ENCODE results near the gene CDKAL1. TPM values are rescaled to one million over a fixed set of nuclear protein-coding genes. Genes with fewer than 3 reads are reported as not detected.

The CDKAL1 gene
- total and polyA plus RNA-seq, 4 donors = 2.0 to 12.9 (median 6.7) TPM

- H3K27ac ChIP-seq (ENCODE audit: low read depth in 1 of 2, low read length in 2 of 2) = no peak overlapping the region
- H3K9me3 ChIP-seq (ENCODE audit: control insufficient read depth in 4 of 4, low read length in 3 of 4) = no peaks in the 10 kb centered on the region
- H3K36me3 ChIP-seq (ENCODE audit: control insufficient read depth in 4 of 4, insufficient read depth in 3 of 4, low read depth in 1 of 4, low read length in 3 of 4) = peaks cover 0 to 2% (median 1%) of the 10 kb centered on the region in 4 donors
- H3K4me3 ChIP-seq (ENCODE audit: low read depth in 1 of 3, low read length in 3 of 3) = no peak overlapping the region
- TF ChIP-seq YY1 (IDR thresholded peaks at IDR 0.05) (no peak), HNF4G (IDR thresholded peaks at IDR 0.05) (no peak), FOXA1 (IDR thresholded peaks at IDR 0.05) (no peak), CTCF (IDR thresholded peaks at IDR 0.05; ENCODE audit: low read depth, low read length, missing input control) (no peak), NR2F2 (IDR thresholded peaks at IDR 0.05) (no peak), MAX (IDR thresholded peaks at IDR 0.05) (no peak), SP1 (IDR thresholded peaks at IDR 0.05) (no peak), FOXA2 (IDR thresholded peaks at IDR 0.05) (no peak), EGR1 (IDR thresholded peaks at IDR 0.05; ENCODE audit: low read depth in 2 of 2) (no peak), TAF1 (conservative IDR thresholded peaks at IDR 0.05) (no peak)
- TF ChIP-seq, protein P1, sequence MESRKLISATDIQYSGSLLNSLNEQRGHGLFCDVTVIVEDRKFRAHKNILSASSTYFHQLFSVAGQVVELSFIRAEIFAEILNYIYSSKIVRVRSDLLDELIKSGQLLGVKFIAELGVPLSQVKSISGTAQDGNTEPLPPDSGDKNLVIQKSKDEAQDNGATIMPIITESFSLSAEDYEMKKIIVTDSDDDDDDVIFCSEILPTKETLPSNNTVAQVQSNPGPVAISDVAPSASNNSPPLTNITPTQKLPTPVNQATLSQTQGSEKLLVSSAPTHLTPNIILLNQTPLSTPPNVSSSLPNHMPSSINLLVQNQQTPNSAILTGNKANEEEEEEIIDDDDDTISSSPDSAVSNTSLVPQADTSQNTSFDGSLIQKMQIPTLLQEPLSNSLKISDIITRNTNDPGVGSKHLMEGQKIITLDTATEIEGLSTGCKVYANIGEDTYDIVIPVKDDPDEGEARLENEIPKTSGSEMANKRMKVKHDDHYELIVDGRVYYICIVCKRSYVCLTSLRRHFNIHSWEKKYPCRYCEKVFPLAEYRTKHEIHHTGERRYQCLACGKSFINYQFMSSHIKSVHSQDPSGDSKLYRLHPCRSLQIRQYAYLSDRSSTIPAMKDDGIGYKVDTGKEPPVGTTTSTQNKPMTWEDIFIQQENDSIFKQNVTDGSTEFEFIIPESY (IDR thresholded peaks at IDR 0.05) = no peak
- peaks cover 0 to 6% (median 3%) of the 10 kb centered on the region in 4 donors for H3K4me1 ChIP-seq (ENCODE audit: control insufficient read depth in 4 of 4, insufficient read depth in 4 of 4, low read length in 3 of 4)
- DNase-seq (ENCODE audit: low spot score) = no peak
- WGBS = 98% methylated on average over 1 of the region's 1 CpG
- no peaks in the 10 kb centered on the region for H3K27me3 ChIP-seq (ENCODE audit: control insufficient read depth in 4 of 4, insufficient read depth in 4 of 4, low read length in 3 of 4)
- H3K9ac ChIP-seq (ENCODE audit: low read depth in 1 of 2, low read length in 2 of 2) = no peak overlapping the region
Measured at GRCh38 chr6:20581070-20581469, 46.8 kb downstream of the CDKAL1 start.

GRCh38 chr6:20582586-20583443 is 48.6 kb downstream of the CDKAL1 start:
- H3K27ac ChIP-seq (ENCODE audit: low read depth in 1 of 2, low read length in 2 of 2) = no peak overlapping the region
- H3K9ac ChIP-seq (ENCODE audit: low read depth in 1 of 2, low read length in 2 of 2) = no peak overlapping the region
- no peaks in the 10 kb centered on the region for H3K9me3 ChIP-seq (ENCODE audit: control insufficient read depth in 4 of 4, low read length in 3 of 4)
- WGBS = 63% methylated on average over 4 of the region's 4 CpGs
- peaks cover 0 to 6% (median 3%) of the 10 kb centered on the region in 4 donors for H3K4me1 ChIP-seq (ENCODE audit: control insufficient read depth in 4 of 4, insufficient read depth in 4 of 4, low read length in 3 of 4)
- no peak for TF ChIP-seq TAF1 (conservative IDR thresholded peaks at IDR 0.05)
- peak; percentile 27 for TF ChIP-seq FOXA2 (IDR thresholded peaks at IDR 0.05)
- no peak for DNase-seq (ENCODE audit: low spot score)
- H3K27me3 ChIP-seq (ENCODE audit: control insufficient read depth in 4 of 4, insufficient read depth in 4 of 4, low read length in 3 of 4) = no peaks in the 10 kb centered on the region
- no peaks in the 10 kb centered on the region for H3K36me3 ChIP-seq (ENCODE audit: control insufficient read depth in 4 of 4, insufficient read depth in 3 of 4, low read depth in 1 of 4, low read length in 3 of 4)
- H3K4me3 ChIP-seq (ENCODE audit: low read depth in 1 of 3, low read length in 3 of 3) = no peak overlapping the region

- no peaks in the 10 kb centered on the region for H3K9me3 ChIP-seq (ENCODE audit: control insufficient read depth in 4 of 4, low read length in 3 of 4)
- H3K9ac ChIP-seq (ENCODE audit: low read depth in 1 of 2, low read length in 2 of 2) = no peak overlapping the region
- H3K36me3 ChIP-seq (ENCODE audit: control insufficient read depth in 4 of 4, insufficient read depth in 3 of 4, low read depth in 1 of 4, low read length in 3 of 4) = no peaks in the 10 kb centered on the region
- TF ChIP-seq JUND (IDR thresholded peaks at IDR 0.05) (no peak), TAF1 (conservative IDR thresholded peaks at IDR 0.05) (no peak), FOXA2 (IDR thresholded peaks at IDR 0.05) (no peak), SP1 (IDR thresholded peaks at IDR 0.05) (no peak), MAX (IDR thresholded peaks at IDR 0.05) (no peak), FOXA1 (IDR thresholded peaks at IDR 0.05) (no peak), CTCF (IDR thresholded peaks at IDR 0.05; ENCODE audit: low read depth, low read length, missing input control) (no peak), REST (IDR thresholded peaks at IDR 0.05) (no peak), GABPA (IDR thresholded peaks at IDR 0.05 in 1 of 2, conservative IDR thresholded peaks at IDR 0.05 in 1 of 2) (no peak)
- TF ChIP-seq, protein P2, sequence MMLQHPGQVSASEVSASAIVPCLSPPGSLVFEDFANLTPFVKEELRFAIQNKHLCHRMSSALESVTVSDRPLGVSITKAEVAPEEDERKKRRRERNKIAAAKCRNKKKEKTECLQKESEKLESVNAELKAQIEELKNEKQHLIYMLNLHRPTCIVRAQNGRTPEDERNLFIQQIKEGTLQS (IDR thresholded peaks at IDR 0.05) = no peak
- H3K27ac ChIP-seq (ENCODE audit: low read depth in 1 of 2, low read length in 2 of 2) = no peak overlapping the region
- H3K4me3 ChIP-seq (ENCODE audit: low read depth in 1 of 3, low read length in 3 of 3) = no peak overlapping the region
- WGBS = 62% methylated on average over 3 of the region's 3 CpGs
- DNase-seq (ENCODE audit: low spot score) = no peak
- H3K4me1 ChIP-seq (ENCODE audit: control insufficient read depth in 4 of 4, insufficient read depth in 4 of 4, low read length in 3 of 4) = peaks cover 0 to 6% (median 3%) of the 10 kb centered on the region in 4 donors
- H3K27me3 ChIP-seq (ENCODE audit: control insufficient read depth in 4 of 4, insufficient read depth in 4 of 4, low read length in 3 of 4) = no peaks in the 10 kb centered on the region
Measured at GRCh38 chr6:20583444-20583800, 49.2 kb downstream of the CDKAL1 start.

Data from liver (tissue), 9 donors.